Eye (tissue), 1 donor: ENCODE results near the gene TM7SF2.

Experiments
- DNase-seq: peaks from one replicate; pipeline ENCODE4 v3.0.0-alpha.2; 2015

The TM7SF2 gene

DNA sequence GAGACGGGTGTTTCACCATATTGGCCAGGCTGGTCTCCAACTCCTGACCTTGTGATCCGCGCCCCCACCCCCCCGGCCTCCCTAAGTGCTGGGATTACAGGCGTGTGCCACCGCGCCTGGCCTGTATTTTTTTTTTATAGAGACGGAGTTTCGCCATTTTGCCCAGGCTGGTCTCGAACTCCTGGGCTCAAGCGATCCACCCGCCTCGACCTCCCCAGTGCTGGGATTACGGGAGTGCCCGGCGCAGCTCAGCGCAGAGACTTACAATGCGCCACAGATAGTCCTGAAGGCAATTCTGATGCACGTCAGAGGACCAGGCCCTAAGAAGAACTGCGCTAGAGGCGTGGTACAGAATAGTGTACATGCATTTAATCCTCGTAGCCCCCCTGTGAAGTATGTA is 16.2 kb upstream of the TM7SF2 start:
- DNase-seq, result no peak

DNA sequence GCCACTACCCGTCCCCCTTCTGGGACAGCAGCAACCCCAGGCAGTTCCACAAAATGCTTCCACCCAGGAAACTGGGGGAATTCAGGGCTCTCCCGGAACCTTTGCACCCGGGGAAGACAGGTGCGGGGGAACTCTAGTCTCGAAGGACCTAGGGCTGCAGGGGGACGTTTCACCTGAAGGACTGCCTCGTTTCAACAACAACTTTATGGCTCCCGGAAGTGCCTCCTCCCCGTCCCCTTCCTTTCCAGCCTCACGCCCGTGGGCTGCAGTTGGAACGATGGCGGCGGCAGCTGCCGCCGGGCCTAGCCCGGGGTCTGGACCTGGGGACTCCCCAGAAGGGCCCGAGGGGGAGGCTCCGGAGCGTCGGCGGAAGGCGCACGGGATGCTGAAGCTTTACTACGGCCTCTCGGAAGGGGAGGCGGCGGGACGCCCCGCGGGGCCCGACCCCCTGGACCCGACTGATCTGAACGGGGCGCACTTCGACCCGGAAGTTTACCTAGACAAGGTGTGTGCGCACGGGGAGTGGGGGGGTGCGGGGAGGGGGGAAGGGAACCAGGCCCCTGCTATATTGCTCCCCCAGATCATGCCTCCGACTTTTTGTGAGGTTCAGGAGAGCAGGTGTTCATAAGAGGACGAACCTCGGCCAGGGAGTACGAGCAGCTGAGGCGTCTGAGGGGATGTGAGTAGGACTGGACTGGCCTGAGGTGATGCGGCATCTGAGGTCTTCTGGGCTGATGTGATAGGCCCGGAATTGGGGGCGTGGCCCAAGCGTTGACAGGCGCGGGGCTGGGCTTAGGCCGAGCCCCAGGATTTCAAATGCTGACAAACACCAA is 15.5 kb upstream of the TM7SF2 start, which contains the start of gene VPS51:
VPS51 (plus strand) TSS at position 241 of the 833 bp plus-strand sequence; CDS start at position 278, 37 bp downstream.
- peak; percentile 97 for DNase-seq

DNA sequence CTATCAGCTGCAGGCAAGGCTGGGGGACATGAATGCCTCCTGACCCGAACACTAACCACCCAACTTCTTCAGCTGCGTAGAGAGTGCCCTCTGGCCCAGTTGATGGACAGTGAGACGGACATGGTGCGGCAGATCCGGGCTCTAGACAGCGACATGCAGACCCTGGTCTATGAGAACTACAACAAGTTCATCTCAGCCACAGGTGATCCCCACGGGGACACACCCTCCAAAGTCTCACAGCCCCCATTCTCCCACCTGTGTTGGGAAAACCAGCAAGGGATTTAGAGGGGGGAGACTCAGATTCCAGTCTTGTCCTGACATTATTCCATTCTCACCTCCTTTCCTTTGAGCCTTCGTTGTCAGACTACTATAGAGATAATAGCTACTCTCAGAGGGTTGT is 14.7 kb upstream of the TM7SF2 start:
- DNase-seq, result no peak

DNA sequence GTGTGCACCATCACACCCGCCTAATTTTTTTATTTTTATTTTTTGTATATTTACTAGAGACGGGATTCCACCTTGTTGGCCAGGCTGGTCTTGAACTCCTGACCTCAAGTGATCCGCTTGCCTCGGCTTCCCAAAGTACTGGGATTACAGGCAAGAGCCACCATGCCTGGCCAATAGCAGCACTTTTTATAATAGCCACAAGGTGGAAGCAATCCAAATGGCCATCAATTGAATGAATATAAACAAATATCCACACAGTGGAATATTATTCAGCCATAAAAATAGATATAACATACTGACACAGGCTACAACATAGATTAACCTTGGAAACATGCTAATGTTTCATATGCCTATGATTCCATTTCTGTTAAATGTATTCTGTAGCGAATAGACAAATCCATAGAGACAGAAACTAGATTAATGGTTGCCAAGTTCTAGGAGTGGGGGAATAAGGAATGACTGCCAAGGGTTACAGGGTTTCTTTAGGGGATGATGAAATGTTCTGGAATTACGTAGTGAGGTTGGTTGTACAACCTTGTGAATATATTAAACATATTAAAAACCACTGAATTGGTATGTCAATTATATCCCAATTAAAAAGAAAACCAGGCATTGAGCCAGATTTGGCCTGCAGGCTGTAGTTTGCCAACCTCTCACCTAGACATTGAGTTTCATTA is 10.9 kb upstream of the TM7SF2 start:
- no peak for DNase-seq

DNA sequence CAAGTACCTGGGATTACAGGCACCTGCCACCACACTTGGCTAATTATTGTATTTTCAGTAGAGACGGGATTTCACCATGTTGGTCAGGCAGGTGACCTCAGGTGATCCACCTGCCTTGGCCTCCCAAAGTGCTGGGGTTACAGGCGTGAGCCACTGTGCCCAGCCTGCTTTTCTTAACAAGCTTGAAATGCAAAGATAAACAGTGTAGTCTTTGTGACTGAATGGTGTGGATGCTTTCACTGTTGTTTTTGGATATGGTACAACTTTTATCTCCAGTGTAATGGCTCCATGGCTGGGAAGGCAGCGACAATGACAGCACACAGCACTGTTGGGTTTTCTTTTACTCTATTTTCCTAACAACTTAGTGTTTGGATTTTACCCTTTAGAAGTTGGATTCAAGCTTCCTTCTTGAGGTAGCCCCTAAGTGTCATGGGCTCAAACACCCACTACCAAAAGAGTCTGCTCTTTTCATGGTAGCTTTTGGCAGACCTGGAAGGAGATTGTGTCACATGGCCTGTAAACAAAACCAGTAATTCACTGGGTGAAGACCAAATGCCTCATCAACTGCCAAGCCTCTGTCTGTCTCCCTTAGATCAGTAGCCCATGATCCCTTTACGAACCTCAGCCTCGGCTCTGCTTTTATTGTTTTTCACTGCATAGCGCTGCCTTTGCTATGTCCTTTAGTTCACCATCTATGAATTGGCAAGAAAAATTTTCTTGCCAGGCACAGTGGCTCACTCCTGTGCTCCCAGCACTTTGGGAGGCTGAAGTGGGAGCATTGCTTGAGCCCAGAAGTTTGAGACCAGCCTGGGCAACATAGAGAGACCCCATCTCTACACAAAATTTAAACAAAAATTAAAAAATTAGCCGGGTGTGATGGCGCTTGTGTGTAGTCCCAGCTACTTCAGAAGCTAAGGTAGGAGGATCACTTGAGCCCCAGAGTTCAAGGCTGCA is 9.3 kb upstream of the TM7SF2 start:
- no peak for DNase-seq

DNA sequence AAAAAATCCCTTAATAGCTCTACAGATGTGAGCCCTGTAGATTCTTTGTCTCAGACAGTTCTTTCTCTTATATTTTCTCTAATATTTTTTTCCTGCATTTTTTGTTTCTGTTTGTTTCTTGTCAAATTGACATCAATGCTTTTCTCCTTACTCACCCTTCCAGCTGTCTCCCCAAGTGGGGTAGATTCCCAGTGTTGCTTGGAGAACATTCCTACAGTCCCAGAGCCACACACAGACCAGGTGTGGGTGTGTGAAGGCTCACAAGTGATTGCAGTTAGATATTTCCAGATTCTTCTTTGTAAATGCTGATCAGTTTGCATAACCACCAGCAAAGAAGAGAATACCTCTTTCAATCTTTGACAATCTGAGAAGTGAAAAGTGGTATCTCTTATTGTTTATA is 8.2 kb upstream of the TM7SF2 start:
- no peak for DNase-seq

DNA sequence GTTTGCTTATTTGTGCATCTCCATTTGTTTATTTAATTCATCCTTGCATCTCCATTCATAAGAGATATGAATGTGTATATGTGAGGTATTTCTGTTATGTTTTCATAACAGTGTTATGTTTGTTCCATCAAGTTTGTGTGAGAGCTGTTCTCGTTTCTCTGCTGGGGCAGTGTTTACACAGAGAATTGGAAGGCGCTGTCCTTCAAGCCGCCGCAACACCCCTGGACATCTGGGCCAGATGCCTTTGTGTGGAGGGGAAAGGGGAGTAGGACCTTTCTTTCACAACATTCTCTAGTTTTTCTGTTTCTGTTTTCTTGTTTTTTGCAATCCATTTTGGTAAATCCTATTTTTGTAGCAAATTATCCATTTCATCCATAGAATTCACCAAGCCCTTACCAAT is 7.0 kb upstream of the TM7SF2 start:
- DNase-seq, result no peak

DNA sequence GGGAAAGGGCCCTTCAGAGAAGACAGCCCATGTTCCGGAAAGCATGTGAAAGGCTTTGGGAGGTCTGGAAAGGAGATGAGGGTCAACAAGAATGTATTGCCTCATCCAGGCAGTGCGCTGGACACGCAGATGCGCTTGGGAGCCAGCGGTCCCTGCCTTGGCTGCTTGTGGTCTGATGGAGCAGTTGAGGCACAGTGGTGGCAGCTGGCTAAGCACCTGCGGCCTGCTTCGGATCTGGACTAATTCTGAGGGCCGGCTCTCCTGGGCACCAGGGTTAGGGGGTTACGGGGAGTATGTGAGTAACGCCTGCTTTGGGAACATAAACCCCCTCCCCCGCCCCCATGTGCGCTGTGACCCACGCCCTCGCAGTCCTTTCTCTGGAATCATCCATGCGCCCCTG is 4.6 kb upstream of the TM7SF2 start:
- DNase-seq, result no peak

DNA sequence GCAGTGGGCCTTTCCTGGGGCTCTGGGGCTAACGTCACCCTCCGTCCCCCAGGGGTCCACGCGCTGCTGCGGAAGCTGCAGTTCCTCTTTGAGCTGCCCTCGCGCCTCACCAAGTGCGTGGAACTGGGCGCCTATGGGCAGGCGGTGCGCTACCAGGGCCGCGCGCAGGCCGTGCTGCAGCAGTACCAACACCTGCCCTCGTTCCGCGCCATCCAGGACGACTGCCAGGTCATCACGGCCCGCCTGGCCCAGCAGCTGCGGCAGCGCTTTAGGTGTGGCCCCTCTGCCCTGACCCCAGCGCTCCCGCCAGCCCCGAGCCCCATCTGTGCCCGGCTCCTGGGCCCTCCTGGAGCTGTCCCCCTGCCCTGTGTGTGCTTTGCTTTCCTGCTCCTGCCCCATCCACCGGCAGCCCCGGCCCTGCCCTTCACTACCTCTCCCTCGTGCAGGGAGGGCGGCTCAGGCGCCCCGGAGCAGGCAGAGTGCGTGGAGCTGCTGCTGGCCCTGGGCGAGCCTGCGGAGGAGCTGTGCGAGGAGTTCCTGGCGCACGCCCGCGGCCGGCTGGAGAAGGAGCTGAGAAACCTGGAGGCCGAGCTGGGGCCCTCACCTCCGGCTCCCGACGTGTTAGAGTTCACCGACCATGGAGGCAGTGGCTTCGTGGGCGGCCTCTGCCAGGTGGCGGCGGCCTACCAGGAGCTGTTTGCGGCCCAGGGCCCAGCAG is 3.8 kb upstream of the TM7SF2 start:
- DNase-seq, result no peak

DNA sequence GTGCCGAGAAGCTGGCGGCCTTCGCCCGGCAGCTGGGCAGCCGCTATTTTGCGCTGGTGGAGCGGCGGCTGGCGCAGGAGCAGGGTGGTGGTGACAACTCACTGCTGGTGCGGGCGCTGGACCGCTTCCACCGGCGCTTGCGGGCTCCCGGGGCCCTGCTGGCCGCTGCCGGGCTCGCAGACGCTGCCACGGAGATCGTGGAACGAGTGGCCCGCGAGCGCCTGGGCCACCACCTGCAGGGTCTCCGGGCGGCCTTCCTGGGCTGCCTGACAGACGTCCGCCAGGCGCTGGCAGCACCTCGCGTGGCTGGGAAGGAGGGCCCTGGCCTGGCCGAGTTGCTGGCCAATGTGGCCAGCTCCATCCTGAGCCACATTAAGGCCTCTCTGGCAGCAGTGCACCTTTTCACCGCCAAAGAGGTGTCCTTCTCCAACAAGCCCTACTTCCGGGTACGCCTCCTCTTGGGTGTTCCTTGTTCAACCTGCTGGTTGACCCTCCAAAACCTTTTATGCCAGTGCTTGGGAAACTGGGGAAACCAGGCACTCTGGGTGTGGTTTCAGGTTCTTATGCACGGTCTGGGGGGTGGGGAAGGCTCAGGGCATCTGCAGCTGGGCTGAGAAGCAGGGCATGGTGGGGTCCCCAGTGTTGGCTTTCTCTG is 3.1 kb upstream of the TM7SF2 start:
- DNase-seq, result no peak

DNA sequence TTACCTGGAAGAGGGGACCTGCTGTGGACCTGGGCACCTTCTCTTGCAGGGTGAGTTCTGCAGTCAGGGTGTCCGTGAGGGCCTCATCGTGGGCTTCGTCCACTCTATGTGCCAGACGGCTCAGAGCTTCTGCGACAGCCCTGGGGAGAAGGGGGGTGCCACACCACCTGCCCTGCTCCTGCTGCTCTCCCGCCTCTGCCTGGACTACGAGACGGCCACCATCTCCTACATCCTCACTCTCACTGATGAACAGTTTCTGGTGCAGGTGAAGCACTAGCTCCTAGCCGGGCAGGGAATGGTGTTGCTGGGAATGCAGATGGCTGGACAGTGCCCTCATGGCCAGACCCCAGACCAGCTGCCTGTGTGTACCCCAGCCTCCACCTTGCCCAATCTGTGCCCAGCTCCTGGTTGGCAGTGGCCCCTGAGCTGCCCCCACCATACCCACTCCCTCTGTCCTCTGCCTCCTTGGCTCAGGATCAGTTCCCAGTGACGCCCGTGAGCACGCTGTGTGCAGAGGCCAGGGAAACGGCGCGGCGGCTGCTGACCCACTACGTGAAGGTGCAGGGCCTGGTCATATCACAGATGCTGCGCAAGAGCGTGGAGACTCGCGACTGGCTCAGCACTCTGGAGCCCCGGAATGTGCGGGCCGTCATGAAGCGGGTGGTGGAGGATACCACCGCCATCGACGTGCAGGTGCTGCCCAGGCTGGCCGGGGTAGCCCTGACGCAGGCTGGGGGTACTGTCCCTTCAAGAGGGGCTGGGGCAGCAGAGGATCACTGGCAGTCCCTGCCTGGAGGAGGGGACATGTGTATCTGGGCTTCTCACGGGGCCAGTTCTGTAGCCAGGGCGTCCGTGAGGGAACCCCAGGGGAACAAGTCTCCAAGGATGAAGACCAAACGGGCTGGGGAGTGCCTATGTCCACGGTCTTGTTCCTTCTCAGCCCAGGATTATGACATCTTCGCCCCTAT is 2.2 kb upstream of the TM7SF2 start:
- DNase-seq, result no peak

DNA sequence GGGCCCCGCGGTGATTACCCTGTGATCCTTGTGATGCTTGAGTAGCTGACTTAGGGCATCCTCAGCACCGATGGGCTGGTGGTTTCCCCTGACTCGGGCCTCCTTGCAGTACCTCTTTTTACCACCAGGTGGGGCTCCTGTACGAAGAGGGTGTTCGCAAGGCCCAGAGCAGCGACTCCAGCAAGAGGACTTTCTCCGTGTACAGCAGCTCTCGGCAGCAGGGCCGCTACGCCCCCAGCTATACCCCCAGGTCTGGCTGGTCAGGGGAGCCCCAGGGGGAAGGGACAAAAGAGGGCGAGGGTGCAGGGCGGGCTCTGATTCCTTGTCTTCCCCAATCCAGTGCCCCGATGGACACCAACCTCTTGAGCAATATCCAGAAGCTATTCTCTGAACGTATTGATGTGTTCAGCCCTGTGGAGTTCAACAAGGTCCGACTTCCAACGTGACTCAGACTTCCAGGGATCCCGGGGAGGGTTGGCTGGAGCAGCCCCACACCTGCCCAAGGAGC is 1.3 kb upstream of the TM7SF2 start:
- peak; percentile 97 for DNase-seq

DNA sequence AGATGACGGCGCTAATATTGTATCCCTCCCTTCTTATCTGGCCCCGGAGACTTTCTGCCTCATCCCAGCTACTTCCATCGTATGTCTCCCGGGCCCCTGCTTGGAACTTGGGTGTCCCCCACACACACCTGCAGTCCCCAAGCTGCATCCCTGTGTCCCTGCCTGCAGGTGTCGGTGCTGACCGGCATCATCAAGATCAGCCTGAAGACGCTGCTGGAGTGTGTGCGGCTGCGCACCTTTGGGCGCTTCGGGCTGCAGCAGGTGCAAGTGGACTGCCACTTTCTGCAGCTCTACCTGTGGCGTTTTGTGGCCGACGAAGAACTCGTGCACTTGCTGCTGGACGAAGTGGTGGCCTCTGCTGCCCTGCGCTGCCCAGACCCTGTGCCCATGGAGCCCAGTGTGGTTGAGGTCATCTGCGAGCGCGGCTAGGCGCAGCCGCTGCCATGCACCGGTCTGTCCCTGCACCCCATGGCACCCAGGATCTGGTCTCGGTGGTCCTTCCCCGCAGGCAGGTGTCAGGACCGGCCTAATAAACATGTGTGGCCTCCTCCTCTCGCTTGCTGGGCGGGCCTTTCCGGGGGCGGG is 421 bp upstream of the TM7SF2 start:
- no peak for DNase-seq

DNA sequence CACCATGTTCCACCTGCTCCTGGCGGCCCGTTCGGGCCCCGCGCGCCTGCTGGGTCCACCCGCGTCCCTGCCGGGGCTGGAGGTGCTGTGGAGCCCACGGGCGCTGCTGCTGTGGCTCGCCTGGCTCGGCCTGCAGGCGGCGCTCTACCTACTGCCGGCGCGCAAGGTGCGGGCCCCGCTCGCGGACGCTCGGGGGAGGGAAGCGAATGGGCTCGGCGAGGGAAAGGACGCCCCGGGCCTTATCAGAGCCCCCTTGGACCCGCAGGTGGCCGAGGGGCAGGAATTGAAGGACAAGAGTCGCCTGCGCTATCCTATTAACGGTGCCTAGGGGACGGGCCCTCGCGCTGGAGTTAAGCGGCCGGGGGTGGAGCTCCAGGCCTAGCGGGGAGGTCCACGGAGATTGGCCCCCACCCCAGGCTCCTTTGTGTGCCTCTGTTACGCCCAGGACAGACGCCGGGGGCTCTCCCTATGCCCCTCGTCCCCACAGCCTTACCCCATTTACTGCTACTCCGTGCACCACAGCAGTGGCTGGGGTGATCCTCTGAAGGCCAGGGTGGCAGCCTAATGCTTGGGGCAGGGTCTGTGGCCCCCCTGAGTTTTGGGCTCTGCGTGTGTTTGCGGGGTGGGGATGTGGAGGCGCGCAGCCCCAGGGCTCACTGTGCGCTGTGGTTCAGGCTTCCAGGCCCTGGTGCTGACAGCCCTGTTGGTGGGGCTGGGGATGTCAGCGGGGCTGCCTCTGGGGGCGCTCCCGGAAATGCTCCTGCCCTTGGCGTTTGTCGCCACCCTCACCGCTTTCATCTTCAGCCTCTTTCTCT is 1.1 kb downstream of the TM7SF2 start:
- peak; percentile 82 for DNase-seq

DNA sequence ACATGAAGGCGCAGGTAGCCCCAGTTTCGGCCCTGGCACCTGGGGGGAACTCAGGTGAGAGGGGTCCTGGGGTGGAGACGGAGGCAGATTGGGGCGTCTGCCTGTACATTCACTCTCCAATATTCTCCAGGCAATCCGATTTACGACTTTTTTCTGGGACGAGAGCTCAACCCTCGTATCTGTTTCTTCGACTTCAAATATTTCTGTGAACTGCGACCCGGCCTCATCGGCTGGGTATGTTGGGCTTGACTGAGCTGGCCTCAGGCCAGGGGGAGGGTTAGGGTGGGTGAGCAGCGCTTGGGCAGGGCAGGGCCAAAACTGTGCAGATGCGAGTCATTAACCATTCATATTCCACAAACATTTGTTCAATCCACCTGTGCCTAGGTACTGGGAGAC is 1.7 kb downstream of the TM7SF2 start:
- no peak for DNase-seq

DNA sequence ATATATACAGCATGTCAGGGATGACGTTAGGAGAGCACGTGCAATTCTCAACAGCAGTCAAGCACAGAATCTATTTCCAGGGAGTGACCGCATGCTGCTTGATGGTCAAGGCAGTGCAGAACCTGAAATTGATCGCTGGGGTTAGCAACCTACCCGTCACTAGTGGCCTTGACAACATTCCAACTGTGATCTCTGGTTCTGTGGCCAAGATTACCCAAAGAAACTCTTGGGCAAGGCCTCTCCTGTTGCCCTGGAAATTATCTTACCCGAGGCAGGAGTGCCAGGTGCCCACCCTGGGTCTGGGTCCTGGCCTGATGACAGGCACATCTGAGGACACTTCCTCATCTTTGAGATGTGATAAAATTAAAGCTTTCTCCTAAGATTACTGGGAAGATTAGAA is 2.2 kb downstream of the TM7SF2 start:
- DNase-seq, result no peak

DNA sequence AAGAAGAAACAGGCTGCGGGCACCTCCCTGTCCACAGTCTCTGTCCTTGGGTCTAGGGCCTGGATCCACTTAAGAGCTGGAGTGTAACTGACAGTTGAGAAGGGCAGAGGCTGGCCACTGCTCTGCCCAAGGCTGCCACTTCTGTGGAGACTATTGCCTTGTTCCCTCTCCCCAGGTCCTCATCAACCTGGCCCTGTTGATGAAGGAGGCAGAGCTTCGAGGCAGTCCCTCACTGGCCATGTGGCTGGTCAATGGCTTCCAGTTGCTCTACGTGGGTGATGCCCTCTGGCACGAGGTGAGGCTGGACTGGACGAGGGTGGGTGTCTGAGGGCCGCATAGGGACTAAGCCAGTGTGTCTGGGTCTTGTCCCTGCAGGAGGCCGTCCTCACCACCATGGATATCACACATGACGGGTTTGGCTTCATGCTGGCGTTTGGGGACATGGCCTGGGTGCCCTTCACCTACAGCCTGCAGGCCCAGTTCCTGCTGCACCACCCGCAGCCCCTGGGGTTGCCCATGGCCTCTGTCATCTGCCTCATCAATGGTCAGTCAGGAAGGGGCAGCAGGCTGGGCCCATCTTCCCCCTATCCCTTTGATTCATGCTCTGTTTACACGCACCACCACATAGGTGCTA is 3.0 kb downstream of the TM7SF2 start:
- DNase-seq, result no peak

DNA sequence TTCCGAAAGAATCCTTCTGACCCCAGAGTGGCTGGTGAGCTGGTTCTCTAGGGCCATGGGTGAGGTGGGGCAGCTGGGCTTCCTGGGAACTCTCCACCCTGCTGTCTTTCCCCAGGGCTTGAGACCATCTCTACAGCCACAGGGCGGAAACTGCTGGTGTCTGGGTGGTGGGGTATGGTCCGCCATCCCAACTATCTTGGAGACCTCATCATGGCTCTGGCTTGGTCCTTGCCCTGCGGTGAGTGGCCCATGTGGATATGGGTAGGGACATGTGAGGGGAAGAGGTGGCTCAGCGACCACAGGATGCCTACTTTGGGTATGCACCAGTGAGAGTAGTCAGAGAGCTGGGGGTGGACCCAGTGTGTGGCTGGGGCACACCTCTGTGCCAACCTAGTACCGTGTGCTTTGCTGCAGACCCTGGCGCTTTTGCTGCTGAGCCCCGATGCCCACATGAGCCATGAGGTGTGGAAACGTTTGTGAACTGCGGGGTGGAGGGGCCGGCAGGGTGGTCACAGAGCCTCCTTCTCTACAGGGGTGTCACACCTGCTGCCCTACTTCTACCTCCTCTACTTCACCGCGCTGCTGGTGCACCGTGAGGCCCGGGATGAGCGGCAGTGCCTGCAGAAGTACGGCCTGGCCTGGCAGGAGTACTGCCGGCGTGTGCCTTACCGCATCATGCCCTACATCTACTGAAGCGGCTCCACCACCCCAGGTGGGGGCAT is 3.9 kb downstream of the TM7SF2 start:
- DNase-seq, result no peak
